Prostate gland (tissue), 2 donors: ENCODE measurements around the gene CCL18. TPM values are rescaled to one million over a fixed set of nuclear protein-coding genes. Genes with fewer than 3 reads are reported as not detected.
"Not testable (repeated sequence)": the region's sequence is repeated elsewhere in the genome, so short reads cannot be mapped to it uniquely, and the experiment has no call there.

Experiments used
- DNase-seq: peaks from one replicate; pipeline ENCODE4 v3.0.0-alpha.2; 2019; ENCODE audit warnings: low spot score
- H3K27ac ChIP-seq, 2 donors: fragments of 200-600 bp; sonication (generic); 2 replicates each; pipeline ENCODE4 v1.5.1; 2017 to 2019
- H3K27me3 ChIP-seq: fragments of 200-600 bp; sonication (generic); replicated peaks from 2 replicates; pipeline ENCODE4 v1.5.1; 2019; ENCODE audit not compliant: insufficient read depth
- H3K36me3 ChIP-seq, 2 donors: fragments of 200-600 bp; sonication (generic); 1 replicate in 1 of 2; 2 replicates in 1 of 2; pipeline versions ENCODE4 v1.5.1 to v1.8.1; 2017 to 2019
- H3K4me1 ChIP-seq: fragments of 200-600 bp; sonication (generic); replicated peaks from 2 replicates; pipeline ENCODE4 v1.5.1; 2019
- H3K4me3 ChIP-seq, 2 donors: fragments of 200-600 bp; sonication (generic); 2 replicates each; pipeline ENCODE4 v1.5.1; 2017 to 2019
- H3K9me3 ChIP-seq: fragments of 200-600 bp; sonication (generic); 2 replicates; pipeline ENCODE4 v1.5.1; 2017
- CTCF ChIP-seq, 4 experiments: fragments of 200-600 bp in 2 of 4; fragments of 450-650 bp in 2 of 4; sonication (generic) in 2 of 4; IDR thresholded peaks; 1 replicate in 3 of 4; 2 replicates in 1 of 4; pipeline ENCODE4 v1.5.1; 2016 to 2019; ENCODE audit warnings: antibody characterized with exemption in 4 of 4, mild to moderate bottlenecking in 2 of 4, moderate library complexity in 2 of 4
- POLR2A ChIP-seq: fragments of 450-650 bp; IDR thresholded peaks from one replicate; pipeline ENCODE4 v1.6.1; 2016; ENCODE audit warnings: antibody characterized with exemption, mild to moderate bottlenecking
- POLR2AphosphoS5 ChIP-seq: sonication (generic); formaldehyde crosslinking; IDR thresholded peaks from one replicate; pipeline ENCODE4 v1.6.1; 2017; ENCODE audit warnings: antibody characterized with exemption
- WGBS: methylation state at CpG from one replicate; pipeline ENCODE4 v1.1.5; 2018; 5-methylcytosine and 5-hydroxymethylcytosine counted together
- intact Hi-C: fragments of 100-400 bp; cut with DNase I; formaldehyde crosslinking; loops from one replicate; pipeline ENCODE4 v1.14.2; 2022
- small RNA-seq, 2 donors: library from RNA; depleted of rRNA; stranded (forward); fragments of <200 nt; gene quantifications; one replicate each; pipeline ENCODE3, GENCODE V24; 2016
- total RNA-seq, 2 donors: library from RNA; depleted of rRNA; stranded (reverse); fragments of >200 nt; gene quantifications; one replicate each; pipeline ENCODE4 v1.1.0, GENCODE V29; 2016

The CCL18 gene
- total RNA-seq, 2 donors from 2014 or later: 2.4 TPM; not detected in 1

- H3K9me3 ChIP-seq, H3K27ac ChIP-seq, H3K36me3 ChIP-seq, DNase-seq, H3K27me3 ChIP-seq, H3K4me3 ChIP-seq, intact Hi-C loops, H3K4me1 ChIP-seq: not testable (repeated sequence)
These were observed 51.5 kb downstream of the CCL18 start for GRCh38 chr17:36115649-36115977.

- Histone ChIP-seq H3K27me3 (no peaks in the 10 kb centered on the region), H3K4me1 (no peaks in the 10 kb centered on the region), H3K36me3 (no peaks in the 10 kb centered on the region), H3K9me3 (no peaks in the 10 kb centered on the region), H3K27ac (no peak overlapping the region), H3K4me3 (no peak overlapping the region)
- DNase-seq: no peak
- no peak for TF ChIP-seq CTCF (IDR thresholded peaks at IDR 0.05)
- no peak for TF ChIP-seq POLR2A
- TF ChIP-seq POLR2AphosphoS5: no peak
- intact Hi-C loops: no loop called here
- WGBS: 27% methylated on average over 5 of the region's 5 CpGs
These were observed 53.7 kb downstream of the CCL18 start for GRCh38 chr17:36117505-36118382.

GRCh38 chr17:36118477-36119353 lies 54.6 kb downstream of the CCL18 start:
- H3K9me3 ChIP-seq: no peaks in the 10 kb centered on the region
- H3K36me3 ChIP-seq: no peaks in the 10 kb centered on the region
- DNase-seq: no peak
- no peak for TF ChIP-seq CTCF (IDR thresholded peaks at IDR 0.05)
- no peak for TF ChIP-seq POLR2AphosphoS5
- no peak for TF ChIP-seq POLR2A
- no peaks in the 10 kb centered on the region for H3K27me3 ChIP-seq
- intact Hi-C loops: no loop called here
- WGBS: 90% methylated on average over 12 of the region's 12 CpGs
- H3K4me1 ChIP-seq: no peaks in the 10 kb centered on the region
- H3K4me3 ChIP-seq: no peak overlapping the region
- no peak overlapping the region for H3K27ac ChIP-seq

- H3K27ac ChIP-seq: no peak overlapping the region
- TF ChIP-seq CTCF (IDR thresholded peaks at IDR 0.05): no peak
- no peak for TF ChIP-seq POLR2AphosphoS5
- no peak for TF ChIP-seq POLR2A
- no peaks in the 10 kb centered on the region for H3K27me3 ChIP-seq
- no peaks in the 10 kb centered on the region for H3K4me1 ChIP-seq
- no peaks in the 10 kb centered on the region for H3K36me3 ChIP-seq
- WGBS: 71% methylated on average over 3 of the region's 3 CpGs
- intact Hi-C loops: no loop called here
- no peak overlapping the region for H3K4me3 ChIP-seq
- H3K9me3 ChIP-seq: no peaks in the 10 kb centered on the region
- DNase-seq: no peak
These were observed 56.1 kb downstream of the CCL18 start for GRCh38 chr17:36120221-36120620.

GRCh38 chr17:36121099-36121498 lies 57.0 kb downstream of the CCL18 start:
- H3K9me3 ChIP-seq, H3K27me3 ChIP-seq, H3K4me1 ChIP-seq, H3K36me3 ChIP-seq, H3K27ac ChIP-seq, DNase-seq, intact Hi-C loops, H3K4me3 ChIP-seq: not testable (repeated sequence)
- WGBS: 70% methylated on average over 6 of the region's 6 CpGs

Small RNAs within 50 kb of the gene (small RNA-seq; reads per million reads assigned to genes)
- 0 reads per million in 2 donors for gene RN7SL301P

Other genes with a start within 250 kb of the CCL18 start
- under 1 TPM in 1 of 2 donors, not detected in 1; 0.40 TPM for gene HEATR9, start 195.4 kb upstream of the CCL18 start, total RNA-seq
- gene CCL5, start 183.9 kb upstream of the CCL18 start, total RNA-seq: 1 to 10 TPM; 1.2 to 4.5 TPM
- gene RDM1, start 133.5 kb upstream of the CCL18 start, total RNA-seq: 1 to 10 TPM in 1 of 2 donors, not detected in 1; 2.4 TPM
- 1 to 10 TPM in 1 of 2 donors, not detected in 1; 4.4 TPM for gene LYZL6, start 120.6 kb upstream of the CCL18 start, total RNA-seq
- not detected for gene CCL16, start 82.8 kb upstream of the CCL18 start, total RNA-seq
- 10 to 100 TPM; 19.9 to 28.0 TPM for gene CCL14, start 77.5 kb upstream of the CCL18 start, total RNA-seq
- gene CCL15, start 62.7 kb upstream of the CCL18 start, total RNA-seq: not detected
- gene CCL23, start 46.3 kb upstream of the CCL18 start, total RNA-seq: 1 to 10 TPM; 7.4 to 8.7 TPM
- not detected for gene CCL3, start 25.9 kb downstream of the CCL18 start, total RNA-seq
- 1 to 10 TPM in 1 of 2 donors, under 1 TPM in 1; 0.57 to 1.5 TPM for gene CCL4, start 39.6 kb downstream of the CCL18 start, total RNA-seq
- 1 to 10 TPM in 1 of 2 donors, under 1 TPM in 1; 0.96 to 3.9 TPM for gene TBC1D3B, start 112.4 kb downstream of the CCL18 start, total RNA-seq
- not detected for gene CCL3L1, start 132.5 kb downstream of the CCL18 start, total RNA-seq
- gene CCL4L2, start 146.8 kb downstream of the CCL18 start, total RNA-seq: under 1 TPM in 1 of 2 donors, not detected in 1; 0.32 TPM
- gene TBC1D3I, start 200.3 kb downstream of the CCL18 start, total RNA-seq: under 1 TPM in 1 of 2 donors, not detected in 1; 0.85 TPM